HG03103 (cell line): ENCODE results near the gene RPS6KB2.
"Not testable (repeated sequence)": the region's sequence is repeated elsewhere in the genome, so short reads cannot be mapped to it uniquely, and the experiment has no call there.

Experiments used
- ATAC-seq: cut with Tn5 transposase; IDR thresholded peaks from one replicate; pipeline ENCODE4 v1.9.1; 2021; ENCODE audit warnings: low read depth; ENCODE audit not compliant: unreplicated experiment

RPS6KB2 gene

GRCh38 chr11:67397536-67397935, 30.8 kb upstream of the RPS6KB2 start:
- ATAC-seq, result no peak

GRCh38 chr11:67397986-67398660, 30.2 kb upstream of the RPS6KB2 start:
- ATAC-seq, result no peak

- no peak for ATAC-seq
These were observed 29.4 kb upstream of the RPS6KB2 start for GRCh38 chr11:67398661-67399563.

GRCh38 chr11:67400251-67400941, 27.9 kb upstream of the RPS6KB2 start:
- ATAC-seq, result no peak

- peak; percentile 1 for ATAC-seq
These were observed 27.3 kb upstream of the RPS6KB2 start for GRCh38 chr11:67400942-67401494.

GRCh38 chr11:67401495-67402191, 26.7 kb upstream of the RPS6KB2 start, which contains the start of gene PPP1CA:
Gene PPP1CA, minus strand, starts transcription at chr11:67401858. Its CDS starts 76 bp downstream, at chr11:67401782.
- ATAC-seq, result peak; percentile 47

GRCh38 chr11:67402192-67402839, 26.0 kb upstream of the RPS6KB2 start:
- not testable (repeated sequence) for ATAC-seq

- not testable (repeated sequence) for ATAC-seq
These were observed 25.2 kb upstream of the RPS6KB2 start for GRCh38 chr11:67403085-67403484.

- ATAC-seq, result no peak
These were observed 23.6 kb upstream of the RPS6KB2 start for GRCh38 chr11:67404515-67405195.

- ATAC-seq, result no peak
These were observed 23.1 kb upstream of the RPS6KB2 start for GRCh38 chr11:67405196-67405567.

GRCh38 chr11:67405688-67406339, 22.5 kb upstream of the RPS6KB2 start:
- ATAC-seq, result no peak

- no peak for ATAC-seq
These were observed 21.8 kb upstream of the RPS6KB2 start for GRCh38 chr11:67406420-67406968.

- ATAC-seq, result no peak
These were observed 21.2 kb upstream of the RPS6KB2 start for GRCh38 chr11:67406969-67407687.

- no peak for ATAC-seq
These were observed 20.6 kb upstream of the RPS6KB2 start for GRCh38 chr11:67407688-67408163.

- ATAC-seq, result no peak
These were observed 19.7 kb upstream of the RPS6KB2 start for GRCh38 chr11:67408437-67409200.

GRCh38 chr11:67409261-67409666, 19.0 kb upstream of the RPS6KB2 start:
- no peak for ATAC-seq
